ENCODE measurements around the gene OLFM1. TPM values are rescaled to one million over a fixed set of nuclear protein-coding genes. Genes with fewer than 3 reads are reported as not detected.

OLFM1 gene
- total and polyA plus RNA-seq, 2 of the 4 experiments (the other 2 are of a cell fraction) = 0.36 to 0.38 TPM

DNA sequence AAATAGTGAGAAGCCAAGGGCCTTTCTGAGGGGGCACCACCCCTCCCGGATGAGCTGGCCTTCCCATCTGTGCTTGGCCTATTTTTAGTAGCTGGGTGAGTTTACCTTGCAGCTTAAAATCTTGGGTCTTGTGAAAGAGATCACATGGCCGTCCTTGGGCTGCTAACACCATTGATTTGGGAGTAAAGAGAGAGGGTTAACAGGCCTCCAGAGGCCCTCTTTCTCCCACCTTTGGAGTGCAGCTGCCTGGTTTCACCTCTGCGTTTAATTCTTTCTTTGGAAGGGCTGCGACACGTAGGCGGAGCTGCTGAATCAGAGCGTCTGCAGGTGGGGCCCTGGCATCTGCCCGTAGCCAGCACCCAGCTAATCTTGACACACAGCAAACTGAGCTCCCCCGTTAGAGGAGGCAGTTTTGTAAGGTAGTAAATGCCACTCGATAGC is 12.8 kb downstream of the OLFM1 start:
- no peaks in the 10 kb centered on the region for H3K27me3 ChIP-seq (ENCODE audit: control insufficient read depth, insufficient read depth, low read length)
- no peak overlapping the region for H2BK15ac ChIP-seq (ENCODE audit: low read depth, low read length)
- H4K20me1 ChIP-seq (ENCODE audit: insufficient read depth, low read length) = no peaks in the 10 kb centered on the region
- no peaks in the 10 kb centered on the region for H3K36me3 ChIP-seq (ENCODE audit: control insufficient read depth, insufficient read depth, low read length)
- no peaks in the 10 kb centered on the region for H3K9me3 ChIP-seq (ENCODE audit: control insufficient read depth, insufficient read depth, low read length)
- intact Hi-C loops (cut with micrococcal nuclease) = no loop called here
- H3K79me1 ChIP-seq (ENCODE audit: low read depth in 1 of 2, low read length in 2 of 2) = no peaks in the 10 kb centered on the region
- WGBS, 2 experiments (ENCODE audit: extremely low coverage in 2 of 2, insufficient read length in 1 of 2) = no CpG with 5 or more reads among the region's 10 CpGs
- ChIA-PET CTCF (no interaction called here), POLR2A (ENCODE audit: unreplicated experiment) (no interaction called here)
- DNase-seq = no peak
- no peak overlapping the region for H3K4me2 ChIP-seq (ENCODE audit: low read depth, low read length)
- H3K18ac ChIP-seq (ENCODE audit: low read depth, low read length) = no peak overlapping the region
- no peak overlapping the region for H2BK120ac ChIP-seq (ENCODE audit: low read depth, low read length)
- H3K9ac ChIP-seq (ENCODE audit: low read depth, low read length) = no peak overlapping the region
- H2AK9ac ChIP-seq (replicated peaks; ENCODE audit: low read depth, low read length, poor library complexity) = no peak overlapping the region
- H3K4me3 ChIP-seq (ENCODE audit: insufficient read depth, low read depth, low read length) = no peak overlapping the region
- no peak overlapping the region for H4K91ac ChIP-seq (ENCODE audit: insufficient read depth, low read depth, low read length)
- no peak overlapping the region for H2BK20ac ChIP-seq (ENCODE audit: low read depth, low read length)
- H3K4me1 ChIP-seq (ENCODE audit: control insufficient read depth, insufficient read depth, low read length) = no peaks in the 10 kb centered on the region
- no peak overlapping the region for H4K8ac ChIP-seq (ENCODE audit: low read depth in 2 of 2, low read length in 2 of 2)
- H3K23ac ChIP-seq (ENCODE audit: low read depth, low read length) = no peak overlapping the region
- H3K9me1 ChIP-seq (ENCODE audit: insufficient read depth, low read length) = no peaks in the 10 kb centered on the region
- no peak for ATAC-seq (ENCODE audit: low read depth)
- TF ChIP-seq MAFK (IDR thresholded peaks at IDR 0.05; ENCODE audit: low read depth, low read length) (no peak), RCOR1 (IDR thresholded peaks at IDR 0.05; ENCODE audit: insufficient replicate concordance, low read length) (no peak), CHD1 (IDR thresholded peaks at IDR 0.05; ENCODE audit: low read depth, low read length) (no peak), POLR2A (IDR thresholded peaks at IDR 0.05; ENCODE audit: low read depth, low read length) (no peak), RFX5 (IDR thresholded peaks at IDR 0.05; ENCODE audit: low read depth, low read length) (no peak), NFE2L2 (IDR thresholded peaks at IDR 0.05; ENCODE audit: low read depth, low read length) (no peak), SMC3 (IDR thresholded peaks at IDR 0.05; ENCODE audit: low read depth, low read length) (no peak), ELK1 (IDR thresholded peaks at IDR 0.05; ENCODE audit: borderline replicate concordance, low read depth, low read length) (no peak), BHLHE40 (IDR thresholded peaks at IDR 0.05; ENCODE audit: low read depth, low read length) (no peak), FOS (IDR thresholded peaks at IDR 0.05; ENCODE audit: low read depth, low read length) (no peak), MAZ (IDR thresholded peaks at IDR 0.05; ENCODE audit: borderline replicate concordance, low read depth, low read length) (no peak)
- TF ChIP-seq, protein P1, sequence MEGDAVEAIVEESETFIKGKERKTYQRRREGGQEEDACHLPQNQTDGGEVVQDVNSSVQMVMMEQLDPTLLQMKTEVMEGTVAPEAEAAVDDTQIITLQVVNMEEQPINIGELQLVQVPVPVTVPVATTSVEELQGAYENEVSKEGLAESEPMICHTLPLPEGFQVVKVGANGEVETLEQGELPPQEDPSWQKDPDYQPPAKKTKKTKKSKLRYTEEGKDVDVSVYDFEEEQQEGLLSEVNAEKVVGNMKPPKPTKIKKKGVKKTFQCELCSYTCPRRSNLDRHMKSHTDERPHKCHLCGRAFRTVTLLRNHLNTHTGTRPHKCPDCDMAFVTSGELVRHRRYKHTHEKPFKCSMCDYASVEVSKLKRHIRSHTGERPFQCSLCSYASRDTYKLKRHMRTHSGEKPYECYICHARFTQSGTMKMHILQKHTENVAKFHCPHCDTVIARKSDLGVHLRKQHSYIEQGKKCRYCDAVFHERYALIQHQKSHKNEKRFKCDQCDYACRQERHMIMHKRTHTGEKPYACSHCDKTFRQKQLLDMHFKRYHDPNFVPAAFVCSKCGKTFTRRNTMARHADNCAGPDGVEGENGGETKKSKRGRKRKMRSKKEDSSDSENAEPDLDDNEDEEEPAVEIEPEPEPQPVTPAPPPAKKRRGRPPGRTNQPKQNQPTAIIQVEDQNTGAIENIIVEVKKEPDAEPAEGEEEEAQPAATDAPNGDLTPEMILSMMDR (conservative IDR thresholded peaks at IDR 0.05; ENCODE audit: low read depth, low read length) = no peak
- no peak overlapping the region for H3K4ac ChIP-seq (ENCODE audit: low read depth, low read length)
- H3K14ac ChIP-seq (replicated peaks; ENCODE audit: low read depth, low read length) = no peak overlapping the region
- no peak overlapping the region for H3K27ac ChIP-seq (ENCODE audit: insufficient read depth, low read length)
- no TSS peak for BruUV-seq (replicated peaks)
- in situ Hi-C loops (cut with MboI; ENCODE audit: low sequenced_read_pairs) = no loop called here
- no peak overlapping the region for H2AFZ ChIP-seq (replicated peaks; ENCODE audit: low read length, poor library complexity)
- H2BK5ac ChIP-seq (ENCODE audit: low read depth, low read length, poor library complexity, severe bottlenecking) = no peak overlapping the region
- no peak overlapping the region for H4K5ac ChIP-seq (ENCODE audit: low read depth, low read length)
- H3K56ac ChIP-seq (ENCODE audit: extremely low read depth, insufficient read depth, low read length) = no peak overlapping the region
- dilution Hi-C loops (cut with HindIII; ENCODE audit: low sequenced_read_pairs, unreplicated experiment) = no loop called here
- no peak overlapping the region for H2AK5ac ChIP-seq (ENCODE audit: low read depth, low read length)

Measured in IMR-90 (cell line).